Activated T-helper 1 cell treated with anti-CD3 and anti-CD28 coated beads, Interleukin-12 subunit alpha, Interleukin-12 subunit beta, Interleukin-2, Interleukin-4 antibody, amounts not matched to agents 30 ng/mL and 10 ng/mL and 1 ng/mL, durations not matched to agents 14 hours and 24 hours and 36 hours (primary cell): ENCODE results near the gene ADA. TPM values are rescaled to one million over a fixed set of nuclear protein-coding genes. Genes with fewer than 3 reads are reported as not detected.

ENCODE experiments used
- DNase-seq: peaks from one replicate; pipeline ENCODE4 v3.0.0; 2021; ENCODE audit warnings: low spot score
- H3K27ac Mint-ChIP-seq: one replicate; pipeline ENCODE4 v1.8.0; 2021; ENCODE audit warnings: mild to moderate bottlenecking, mixed read lengths
- H3K27me3 Mint-ChIP-seq: one replicate; pipeline ENCODE4 v1.8.0; 2022; ENCODE audit warnings: mild to moderate bottlenecking, moderate library complexity, mixed read lengths; ENCODE audit not compliant: insufficient read depth
- H3K36me3 Mint-ChIP-seq: one replicate; pipeline ENCODE4 v1.8.0; 2021; ENCODE audit warnings: low read depth, mixed read lengths
- H3K4me1 Mint-ChIP-seq: one replicate; pipeline ENCODE4 v1.8.0; 2021; ENCODE audit warnings: low read depth, mixed read lengths
- H3K4me3 Mint-ChIP-seq: one replicate; pipeline ENCODE4 v1.8.0; 2021; ENCODE audit warnings: mild to moderate bottlenecking, moderate library complexity, mixed read lengths
- H3K9me3 Mint-ChIP-seq: one replicate; pipeline ENCODE4 v1.8.0; 2021; ENCODE audit warnings: mixed read lengths
- intact Hi-C: fragments of 100-400 bp; cut with micrococcal nuclease; formaldehyde crosslinking; loops from one replicate; pipeline ENCODE4 v1.15.1; 2024
- total RNA-seq: library from RNA; stranded (reverse); gene quantifications from 2 replicates; pipeline ENCODE4 v1.2.3, GENCODE V29; 2022

The ADA gene
- total RNA-seq, 1 donor from 2014 or later, result 45.1 TPM

GRCh38 chr20:44637522-44638372 lies 13.8 kb downstream of the ADA start:
- Mint-ChIP-seq H3K27ac (no peak overlapping the region), H3K27me3 (no peaks in the 10 kb centered on the region), H3K4me1 (peaks cover 30% of the 10 kb centered on the region), H3K4me3 (no peak overlapping the region), H3K9me3 (peaks cover 4% of the 10 kb centered on the region), H3K36me3 (peaks cover 61% of the 10 kb centered on the region)
- intact Hi-C loops, result no loop called here
- DNase-seq, result no peak

DNA sequence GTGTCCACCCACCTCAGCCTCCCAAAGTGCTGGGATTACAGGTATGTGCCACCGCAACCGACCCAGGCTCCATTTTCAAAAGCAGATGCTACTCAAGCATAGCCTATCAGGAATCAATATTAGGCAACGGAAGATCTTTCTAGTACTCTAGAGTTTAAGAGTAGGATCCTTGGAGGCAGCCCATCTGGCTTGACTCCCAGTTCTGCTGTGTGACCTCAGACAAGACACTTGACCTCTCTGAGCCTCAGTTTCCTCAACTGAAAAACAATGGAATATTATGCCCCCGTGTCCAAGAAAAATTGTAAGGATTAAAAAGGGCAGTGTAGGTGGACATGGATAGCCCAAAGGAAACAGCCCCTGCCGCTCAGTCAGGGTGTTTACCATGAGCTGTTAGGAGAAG lies 14.5 kb downstream of the ADA start:
- DNase-seq, result no peak
- Mint-ChIP-seq H3K27me3 (no peaks in the 10 kb centered on the region), H3K4me3 (no peak overlapping the region), H3K9me3 (peaks cover 4% of the 10 kb centered on the region), H3K27ac (no peak overlapping the region), H3K4me1 (peaks cover 23% of the 10 kb centered on the region), H3K36me3 (peaks cover 60% of the 10 kb centered on the region)
- intact Hi-C loops, result no loop called here

GRCh38 chr20:44635877-44636276 lies 15.6 kb downstream of the ADA start:
- H3K4me1 Mint-ChIP-seq, result peaks cover 12% of the 10 kb centered on the region
- intact Hi-C loops, result no loop called here
- peaks cover 4% of the 10 kb centered on the region for H3K9me3 Mint-ChIP-seq
- no peak overlapping the region for H3K4me3 Mint-ChIP-seq
- H3K27ac Mint-ChIP-seq, result no peak overlapping the region
- peaks cover 53% of the 10 kb centered on the region for H3K36me3 Mint-ChIP-seq
- DNase-seq, result no peak
- H3K27me3 Mint-ChIP-seq, result no peaks in the 10 kb centered on the region

DNA sequence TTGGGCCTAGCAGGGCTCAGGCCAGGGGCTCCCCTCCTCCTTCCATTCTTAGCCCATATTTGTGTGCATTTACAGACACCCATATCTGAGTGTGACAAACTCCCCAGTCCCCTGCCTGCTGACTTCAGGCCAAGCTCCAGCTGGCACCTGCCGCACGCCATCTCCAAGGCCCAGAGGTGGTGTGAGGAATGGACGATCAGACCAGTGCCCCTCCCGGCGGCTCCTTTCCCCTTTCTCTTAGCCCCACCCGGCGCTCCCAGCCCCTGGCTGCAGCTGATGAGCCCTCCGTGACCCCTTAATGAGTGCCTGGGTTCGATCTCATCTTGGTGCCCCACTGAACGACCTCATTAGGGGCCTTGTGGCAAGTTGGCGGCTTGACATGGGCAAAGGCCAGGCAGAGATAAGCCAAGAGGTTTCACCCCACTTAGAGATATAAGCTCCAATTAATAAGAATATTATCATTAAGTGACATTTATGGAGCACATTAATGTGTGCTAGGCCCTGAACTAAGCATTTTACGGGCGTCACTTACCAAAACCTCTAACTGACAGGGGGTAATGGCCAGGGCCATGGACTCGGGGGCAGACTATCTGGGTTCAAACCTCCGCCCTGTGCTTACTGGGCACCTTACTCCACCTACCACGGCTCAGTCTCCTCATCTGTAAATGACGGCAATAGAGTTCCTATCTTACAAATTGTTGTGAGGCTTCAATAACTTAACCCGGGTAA lies 17.5 kb downstream of the ADA start:
- peaks cover 5% of the 10 kb centered on the region for H3K4me1 Mint-ChIP-seq
- H3K4me3 Mint-ChIP-seq, result no peak overlapping the region
- intact Hi-C loops, result no loop called here
- no peak overlapping the region for H3K27ac Mint-ChIP-seq
- H3K27me3 Mint-ChIP-seq, result no peaks in the 10 kb centered on the region
- no peak for DNase-seq
- H3K9me3 Mint-ChIP-seq, result peaks cover 4% of the 10 kb centered on the region
- peaks cover 43% of the 10 kb centered on the region for H3K36me3 Mint-ChIP-seq

DNA sequence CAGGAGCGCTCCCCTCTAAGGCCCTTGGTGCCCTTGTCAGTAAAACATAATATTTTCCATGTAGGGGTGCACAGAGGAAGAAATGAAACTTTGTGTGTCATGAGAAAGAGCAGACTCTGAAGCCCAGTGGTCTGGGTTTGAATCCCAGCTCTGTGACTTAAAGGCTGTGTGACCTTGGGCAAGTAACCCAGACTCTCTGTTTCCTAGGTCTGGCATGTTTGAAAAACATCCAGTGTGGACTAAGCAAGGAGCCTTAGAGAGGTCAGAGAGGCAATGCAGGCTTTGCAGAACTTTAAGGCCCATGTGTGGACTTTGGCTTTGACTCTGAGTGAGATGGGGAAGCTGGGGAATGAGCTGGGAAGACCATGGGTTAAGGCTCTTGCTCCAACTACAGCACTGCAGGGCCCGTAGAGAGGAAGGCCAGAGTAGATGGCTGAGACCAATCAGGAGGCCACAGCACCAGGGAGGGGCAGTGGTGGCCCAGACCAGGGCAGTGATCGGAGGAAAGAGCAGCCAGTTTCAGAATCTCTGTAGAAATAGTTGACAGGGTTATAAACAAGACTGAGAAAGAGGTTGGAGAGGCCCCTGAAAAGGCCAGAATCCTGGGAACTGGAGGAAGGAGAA lies 18.2 kb downstream of the ADA start:
- H3K36me3 Mint-ChIP-seq, result peaks cover 40% of the 10 kb centered on the region
- no peaks in the 10 kb centered on the region for H3K9me3 Mint-ChIP-seq
- no peaks in the 10 kb centered on the region for H3K27me3 Mint-ChIP-seq
- intact Hi-C loops, result no loop called here
- H3K4me3 Mint-ChIP-seq, result no peak overlapping the region
- no peak overlapping the region for H3K27ac Mint-ChIP-seq
- H3K4me1 Mint-ChIP-seq, result no peaks in the 10 kb centered on the region
- no peak for DNase-seq

GRCh38 chr20:44632103-44632752 lies 19.3 kb downstream of the ADA start:
- H3K27ac Mint-ChIP-seq, result no peak overlapping the region
- H3K4me1 Mint-ChIP-seq, result no peaks in the 10 kb centered on the region
- intact Hi-C loops, result no loop called here
- peaks cover 40% of the 10 kb centered on the region for H3K36me3 Mint-ChIP-seq
- no peaks in the 10 kb centered on the region for H3K9me3 Mint-ChIP-seq
- H3K4me3 Mint-ChIP-seq, result no peak overlapping the region
- DNase-seq, result no peak
- H3K27me3 Mint-ChIP-seq, result no peaks in the 10 kb centered on the region

GRCh38 chr20:44630297-44630696 lies 21.2 kb downstream of the ADA start:
- H3K4me3 Mint-ChIP-seq, result no peak overlapping the region
- H3K36me3 Mint-ChIP-seq, result peaks cover 33% of the 10 kb centered on the region
- H3K9me3 Mint-ChIP-seq, result no peaks in the 10 kb centered on the region
- no peak overlapping the region for H3K27ac Mint-ChIP-seq
- no peaks in the 10 kb centered on the region for H3K27me3 Mint-ChIP-seq
- no peak for DNase-seq
- no peaks in the 10 kb centered on the region for H3K4me1 Mint-ChIP-seq
- intact Hi-C loops, result no loop called here

- Mint-ChIP-seq H3K4me3 (no peak overlapping the region), H3K4me1 (no peaks in the 10 kb centered on the region), H3K9me3 (no peaks in the 10 kb centered on the region), H3K27me3 (no peaks in the 10 kb centered on the region), H3K36me3 (peaks cover 37% of the 10 kb centered on the region), H3K27ac (no peak overlapping the region)
- intact Hi-C loops, result no loop called here
- DNase-seq, result no peak
Observed at GRCh38 chr20:44629542-44629941, 22.0 kb downstream of the ADA start.

DNA sequence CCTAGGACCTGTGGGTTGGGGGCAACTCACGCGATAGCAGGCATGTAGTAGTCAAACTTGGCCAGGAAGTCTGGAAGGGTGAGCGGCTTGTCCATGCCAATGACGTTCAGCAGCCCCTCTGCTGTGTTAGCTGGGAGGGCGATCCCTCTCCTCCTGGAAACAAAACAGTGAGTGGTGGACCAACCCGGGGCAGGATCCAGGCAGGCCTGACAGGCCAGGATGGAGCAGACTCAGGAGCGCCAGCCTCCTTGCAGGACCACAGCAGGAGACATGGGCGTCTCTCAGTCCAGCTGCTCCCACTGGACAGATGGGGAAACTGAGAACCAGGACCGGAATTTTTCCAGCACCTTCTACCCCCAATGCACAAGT lies 22.5 kb downstream of the ADA start:
- no peaks in the 10 kb centered on the region for H3K27me3 Mint-ChIP-seq
- H3K27ac Mint-ChIP-seq, result no peak overlapping the region
- intact Hi-C loops, result no loop called here
- no peak for DNase-seq
- H3K4me3 Mint-ChIP-seq, result no peak overlapping the region
- H3K36me3 Mint-ChIP-seq, result peaks cover 38% of the 10 kb centered on the region
- H3K9me3 Mint-ChIP-seq, result no peaks in the 10 kb centered on the region
- H3K4me1 Mint-ChIP-seq, result no peaks in the 10 kb centered on the region

DNA sequence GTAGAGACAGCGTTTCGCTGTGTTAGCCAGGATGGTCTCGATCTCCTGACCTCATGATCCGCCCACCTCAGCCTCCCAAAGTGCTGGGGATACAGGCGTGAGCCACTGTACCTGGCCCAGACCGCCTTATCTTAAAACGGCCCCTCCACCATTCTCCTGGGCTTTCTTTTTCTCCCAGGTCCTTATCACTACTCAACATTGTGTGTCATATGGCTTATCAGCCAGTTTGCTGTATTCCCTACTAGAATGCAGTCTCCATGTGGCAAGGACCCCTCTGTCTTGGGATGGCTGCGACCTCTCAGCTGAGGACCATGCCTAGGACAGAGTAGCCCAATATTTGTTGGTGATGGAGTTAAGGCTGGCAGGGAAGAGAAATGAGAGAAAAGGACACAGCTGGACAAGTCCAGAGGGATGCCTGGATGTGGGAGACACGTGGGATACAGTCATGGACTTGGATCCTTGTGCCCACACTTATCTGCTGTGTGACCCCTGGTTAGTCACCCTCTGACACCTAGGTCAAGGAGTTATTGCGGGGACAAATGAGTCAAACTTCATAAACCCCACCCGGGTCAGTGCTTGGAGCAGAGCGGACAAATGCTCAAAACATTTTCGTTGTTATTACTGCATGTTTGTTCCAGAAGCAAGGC lies 24.0 kb downstream of the ADA start:
- Mint-ChIP-seq H3K36me3 (peaks cover 44% of the 10 kb centered on the region), H3K4me3 (no peak overlapping the region), H3K4me1 (no peaks in the 10 kb centered on the region), H3K9me3 (no peaks in the 10 kb centered on the region), H3K27me3 (no peaks in the 10 kb centered on the region), H3K27ac (no peak overlapping the region)
- intact Hi-C loops, result no loop called here
- no peak for DNase-seq

- Mint-ChIP-seq H3K27ac (no peak overlapping the region), H3K36me3 (peaks cover 55% of the 10 kb centered on the region), H3K9me3 (no peaks in the 10 kb centered on the region), H3K4me3 (no peak overlapping the region), H3K4me1 (no peaks in the 10 kb centered on the region), H3K27me3 (no peaks in the 10 kb centered on the region)
- intact Hi-C loops, result no loop called here
- DNase-seq, result no peak
Observed at GRCh38 chr20:44626278-44626677, 25.2 kb downstream of the ADA start.

DNA sequence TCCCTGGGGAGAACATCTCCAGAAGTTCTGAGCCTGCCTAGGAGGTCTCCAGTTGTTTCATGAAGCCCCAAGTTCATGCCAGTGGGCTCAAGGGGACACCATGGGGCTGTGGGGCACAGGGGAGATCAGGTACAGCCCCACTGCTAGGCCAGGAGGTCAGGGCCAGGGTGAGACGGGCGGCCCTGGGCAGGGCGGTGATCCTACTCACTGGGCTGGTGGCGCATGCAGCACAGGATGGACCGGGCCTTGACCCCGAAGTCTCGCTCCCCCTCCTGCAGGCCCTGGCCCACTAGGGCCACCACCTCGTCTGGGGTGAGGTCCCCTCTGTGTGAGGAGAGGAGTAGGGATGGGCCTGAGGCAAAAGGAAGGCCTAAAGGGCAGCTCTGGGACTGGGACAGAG lies 26.1 kb downstream of the ADA start:
- peaks cover 58% of the 10 kb centered on the region for H3K36me3 Mint-ChIP-seq
- no peaks in the 10 kb centered on the region for H3K9me3 Mint-ChIP-seq
- H3K27ac Mint-ChIP-seq, result no peak overlapping the region

More for the DNA sequence above, 26.1 kb downstream of the ADA start:
- Mint-ChIP-seq H3K27me3 (no peaks in the 10 kb centered on the region), H3K4me1 (no peaks in the 10 kb centered on the region), H3K4me3 (no peak overlapping the region)
- intact Hi-C loops, result no loop called here
- DNase-seq, result no peak
